GM12892 (cell line): ENCODE measurements around the gene ARRB2.

Experiments used
- POLR2A ChIP-seq: IDR thresholded peaks from 2 replicates; pipeline ENCODE4 v1.6.1; 2011; ENCODE audit warnings: low read depth, low read length, control low read depth
- POLR2AphosphoS5 ChIP-seq: IDR thresholded peaks from 2 replicates; pipeline ENCODE4 v1.6.1; 2011; ENCODE audit warnings: low read depth, low read length, control low read depth
- TAF1 ChIP-seq: IDR thresholded peaks from 2 replicates; pipeline ENCODE4 v1.6.1; 2011; ENCODE audit warnings: low read depth, mild to moderate bottlenecking, control low read depth, low read length, borderline replicate concordance

- no peak for TF ChIP-seq POLR2A
- TF ChIP-seq TAF1: no peak
- TF ChIP-seq POLR2AphosphoS5: no peak
Observed at GRCh38 chr17:4739122-4740024, 28.9 kb downstream of the ARRB2 start, which contains the start of the genes CXCL16 and ZMYND15.
